ENCODE data around the gene KRTAP5-2.
"Not testable (repeated sequence)": the region's sequence is repeated elsewhere in the genome, so short reads cannot be mapped to it uniquely, and the experiment has no call there.

The KRTAP5-2 gene

DNA sequence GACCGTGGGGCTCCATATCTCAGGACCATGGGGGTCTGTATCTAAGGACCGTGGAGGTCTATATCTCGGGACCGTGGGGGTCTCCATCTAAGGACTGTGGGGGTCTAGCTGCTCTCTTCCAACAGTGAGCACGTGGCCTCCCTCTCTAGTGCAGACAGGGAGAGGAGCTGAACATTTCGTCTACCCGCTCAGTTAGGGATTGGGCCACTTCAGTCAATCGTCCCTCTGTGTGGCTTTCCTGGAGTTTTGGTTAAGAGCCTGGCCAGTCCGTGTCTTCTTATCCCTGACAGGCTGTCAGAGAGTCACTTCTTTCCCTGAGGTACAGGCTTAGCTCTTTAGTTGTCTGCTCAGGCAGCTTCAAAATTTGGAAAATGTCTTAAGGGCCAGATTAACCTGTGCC, 16.1 kb downstream of the KRTAP5-2 start:
- Histone ChIP-seq H3K4me3 (ENCODE audit: low read depth, low read length) (no peak overlapping the region), H3K27me3 (ENCODE audit: insufficient read depth, low read depth, severe bottlenecking) (no peaks in the 10 kb centered on the region), H3K9me3 (ENCODE audit: severe bottlenecking) (peaks cover 13% of the 10 kb centered on the region), H3K36me3 (no peaks in the 10 kb centered on the region), H3K27ac (no peak overlapping the region)
- TF ChIP-seq, protein P1, sequence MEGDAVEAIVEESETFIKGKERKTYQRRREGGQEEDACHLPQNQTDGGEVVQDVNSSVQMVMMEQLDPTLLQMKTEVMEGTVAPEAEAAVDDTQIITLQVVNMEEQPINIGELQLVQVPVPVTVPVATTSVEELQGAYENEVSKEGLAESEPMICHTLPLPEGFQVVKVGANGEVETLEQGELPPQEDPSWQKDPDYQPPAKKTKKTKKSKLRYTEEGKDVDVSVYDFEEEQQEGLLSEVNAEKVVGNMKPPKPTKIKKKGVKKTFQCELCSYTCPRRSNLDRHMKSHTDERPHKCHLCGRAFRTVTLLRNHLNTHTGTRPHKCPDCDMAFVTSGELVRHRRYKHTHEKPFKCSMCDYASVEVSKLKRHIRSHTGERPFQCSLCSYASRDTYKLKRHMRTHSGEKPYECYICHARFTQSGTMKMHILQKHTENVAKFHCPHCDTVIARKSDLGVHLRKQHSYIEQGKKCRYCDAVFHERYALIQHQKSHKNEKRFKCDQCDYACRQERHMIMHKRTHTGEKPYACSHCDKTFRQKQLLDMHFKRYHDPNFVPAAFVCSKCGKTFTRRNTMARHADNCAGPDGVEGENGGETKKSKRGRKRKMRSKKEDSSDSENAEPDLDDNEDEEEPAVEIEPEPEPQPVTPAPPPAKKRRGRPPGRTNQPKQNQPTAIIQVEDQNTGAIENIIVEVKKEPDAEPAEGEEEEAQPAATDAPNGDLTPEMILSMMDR (IDR thresholded peaks at IDR 0.05; ENCODE audit: low read depth, low read length), result no peak
- DNase-seq, result no peak

DNA sequence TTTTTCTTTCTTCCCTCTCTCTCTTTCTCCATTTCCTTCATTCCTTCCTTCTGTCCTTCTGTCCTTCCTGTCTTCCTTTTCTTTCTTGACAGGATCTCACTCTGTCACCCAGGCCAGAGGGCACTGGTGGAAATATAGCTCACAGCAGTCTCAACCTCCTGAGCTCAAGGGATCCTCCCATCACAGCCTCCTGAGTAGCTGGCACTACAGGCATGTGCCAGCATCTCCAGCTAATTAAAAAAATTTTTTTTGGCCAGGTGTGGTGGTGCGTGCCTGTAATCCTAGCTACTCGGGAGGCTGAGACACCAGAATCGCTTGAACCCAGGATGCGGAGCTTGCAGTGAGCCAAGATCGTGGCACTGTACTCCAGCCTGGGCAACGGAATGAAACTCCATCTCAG, 21.3 kb downstream of the KRTAP5-2 start:
- H3K36me3 ChIP-seq, result no peaks in the 10 kb centered on the region
- peaks cover 13% of the 10 kb centered on the region for H3K9me3 ChIP-seq (ENCODE audit: severe bottlenecking)
- H3K27me3 ChIP-seq (ENCODE audit: insufficient read depth, low read depth, severe bottlenecking), result peaks cover 24% of the 10 kb centered on the region
- no peak overlapping the region for H3K4me3 ChIP-seq (ENCODE audit: low read depth, low read length)
- no peak for DNase-seq
- no peak overlapping the region for H3K27ac ChIP-seq
- TF ChIP-seq, protein P1 (IDR thresholded peaks at IDR 0.05; ENCODE audit: low read depth, low read length), result no peak

DNA sequence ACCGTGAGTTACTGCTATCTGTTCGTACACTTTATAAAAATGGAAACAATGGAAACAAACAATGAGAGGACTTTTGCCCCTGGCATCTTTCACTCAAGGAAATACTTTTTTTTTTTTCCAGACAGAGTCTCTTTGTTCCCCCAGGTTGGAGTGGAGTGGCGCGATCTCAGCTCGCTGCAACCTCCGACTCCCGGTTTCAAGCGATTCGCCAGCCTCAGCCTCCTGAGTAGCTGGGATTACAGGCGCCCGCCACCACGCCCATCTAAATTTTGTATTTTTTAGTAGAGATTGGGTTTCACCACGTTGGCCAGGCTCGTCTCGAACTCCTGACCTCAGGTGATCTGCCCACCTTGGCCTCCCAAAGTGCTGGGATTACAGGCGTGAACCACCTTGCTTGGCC, 22.3 kb downstream of the KRTAP5-2 start:
- not testable (repeated sequence) for DNase-seq; H3K36me3 ChIP-seq; H3K27ac ChIP-seq; H3K4me3 ChIP-seq (ENCODE audit: low read depth, low read length)
- peaks cover 24% of the 10 kb centered on the region for H3K27me3 ChIP-seq (ENCODE audit: insufficient read depth, low read depth, severe bottlenecking)
- H3K9me3 ChIP-seq (ENCODE audit: severe bottlenecking), result peaks cover 13% of the 10 kb centered on the region

DNA sequence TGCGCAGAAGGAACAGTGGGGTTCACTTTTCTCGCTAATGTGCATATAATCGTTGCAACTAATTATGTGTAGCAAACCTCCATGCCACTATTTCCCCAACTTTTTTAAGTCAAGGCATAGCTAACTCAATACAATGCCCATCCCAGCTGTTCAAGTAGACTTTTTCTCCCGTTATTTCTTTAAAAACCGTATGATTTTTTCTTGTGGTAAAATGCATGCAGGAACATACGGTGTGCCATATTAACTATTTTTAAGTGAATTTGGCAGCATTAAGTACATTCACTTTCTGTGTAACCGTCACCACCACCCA, 23.2 kb downstream of the KRTAP5-2 start:
- no peak for DNase-seq
- TF ChIP-seq, protein P1 (IDR thresholded peaks at IDR 0.05; ENCODE audit: low read depth, low read length), result no peak
- Histone ChIP-seq H3K27ac (no peak overlapping the region), H3K36me3 (no peaks in the 10 kb centered on the region; the same call in 1 of the 2 replicates), H3K4me3 (ENCODE audit: low read depth, low read length) (no peak overlapping the region), H3K9me3 (ENCODE audit: severe bottlenecking) (peaks cover 13% of the 10 kb centered on the region), H3K27me3 (ENCODE audit: insufficient read depth, low read depth, severe bottlenecking) (peaks cover 24% of the 10 kb centered on the region)

DNA sequence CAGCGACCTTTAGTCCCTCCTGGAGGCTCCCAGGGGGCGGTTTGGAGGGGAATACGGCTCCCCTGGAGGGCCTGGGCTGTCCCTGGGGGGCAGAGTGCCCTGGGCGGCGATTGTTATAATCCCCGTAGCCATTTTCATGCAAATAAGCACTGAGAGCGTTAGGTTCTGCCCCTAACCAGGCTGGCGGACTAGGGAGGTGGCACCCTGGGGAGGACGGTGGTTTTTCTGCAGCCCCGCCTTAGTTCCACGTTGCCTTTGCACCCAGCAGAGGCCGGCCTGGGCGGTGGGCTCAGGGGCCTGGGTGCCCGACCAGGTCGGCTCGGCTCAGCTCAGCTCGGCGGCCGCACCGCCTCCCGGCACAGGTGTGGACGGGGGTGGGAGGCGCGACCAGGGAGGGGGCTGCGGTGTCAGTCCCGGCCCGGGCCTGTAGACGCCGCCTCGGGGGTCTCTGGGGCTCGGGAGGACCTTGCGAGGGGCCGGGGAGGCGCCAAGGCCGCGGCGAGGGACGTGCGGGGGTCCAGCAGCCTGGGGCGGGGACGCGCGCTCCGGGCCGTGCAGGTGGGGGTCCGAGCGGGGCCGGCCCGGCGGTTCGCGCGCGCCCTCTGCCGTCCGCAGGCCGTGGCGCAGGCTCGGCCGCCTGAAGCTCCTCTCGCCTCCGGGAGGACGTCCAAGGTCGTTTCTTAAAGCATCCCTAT, 23.7 kb downstream of the KRTAP5-2 start:
- peak overlapping the region; percentile 11; the same call in 1 of the 2 replicates for H3K4me3 ChIP-seq (ENCODE audit: low read depth, low read length)
- peak; percentile 49 for DNase-seq
- H3K27me3 ChIP-seq (ENCODE audit: insufficient read depth, low read depth, severe bottlenecking), result peaks cover 24% of the 10 kb centered on the region
- H3K9me3 ChIP-seq (ENCODE audit: severe bottlenecking), result peaks cover 13% of the 10 kb centered on the region
- TF ChIP-seq, protein P1 (IDR thresholded peaks at IDR 0.05; ENCODE audit: low read depth, low read length), result peak; percentile 83
- no peak overlapping the region for H3K27ac ChIP-seq
- peaks cover 3% of the 10 kb centered on the region; the same call in 1 of the 2 replicates for H3K36me3 ChIP-seq

DNA sequence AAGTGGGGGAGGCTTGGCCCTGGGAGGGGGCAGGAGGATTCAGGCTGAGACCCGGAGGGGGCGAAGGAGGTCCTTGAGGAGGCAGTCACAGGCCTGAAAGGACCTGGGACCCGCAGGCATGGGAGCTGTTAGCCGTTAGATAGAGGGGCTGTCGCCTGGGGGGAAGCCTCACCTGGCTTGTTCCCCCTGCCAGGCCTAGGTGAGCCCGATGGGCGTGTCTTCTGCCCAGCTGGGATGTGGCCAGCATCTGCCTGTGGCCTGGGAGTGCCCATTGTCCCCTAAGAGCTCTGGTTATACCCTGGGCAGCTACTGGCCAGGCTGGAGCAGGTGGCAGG, 24.2 kb downstream of the KRTAP5-2 start:
- Histone ChIP-seq H3K9me3 (ENCODE audit: severe bottlenecking) (peaks cover 13% of the 10 kb centered on the region), H3K36me3 (peaks cover 7% of the 10 kb centered on the region), H3K27me3 (ENCODE audit: insufficient read depth, low read depth, severe bottlenecking) (peaks cover 24% of the 10 kb centered on the region), H3K27ac (no peak overlapping the region), H3K4me3 (ENCODE audit: low read depth, low read length) (peak overlapping the region; percentile 11; the same call in 1 of the 2 replicates)
- TF ChIP-seq, protein P1 (IDR thresholded peaks at IDR 0.05; ENCODE audit: low read depth, low read length), result no peak
- peak; percentile 30 for DNase-seq

Measured in WERI-Rb-1 (cell line).